HG02623 (cell line): ENCODE measurements around the gene ACTRT3.

ENCODE experiments used
- ATAC-seq: cut with Tn5 transposase; IDR thresholded peaks from one replicate; pipeline ENCODE4 v1.9.1; 2021; ENCODE audit warnings: moderate library complexity; ENCODE audit not compliant: unreplicated experiment

Gene ACTRT3

GRCh38 chr3:169769287-169770181 lies at the start of gene ACTRT3:
Gene ACTRT3 (minus strand): TSS chr3:169769561. CDS start chr3:169769520, 41 bp downstream.
- peak; percentile 21 for ATAC-seq

- ATAC-seq: no peak
Observed at GRCh38 chr3:169818316-169818715, 49.0 kb upstream of the ACTRT3 start.

GRCh38 chr3:169815590-169816150 lies 46.3 kb upstream of the ACTRT3 start:
- ATAC-seq: no peak

DNA sequence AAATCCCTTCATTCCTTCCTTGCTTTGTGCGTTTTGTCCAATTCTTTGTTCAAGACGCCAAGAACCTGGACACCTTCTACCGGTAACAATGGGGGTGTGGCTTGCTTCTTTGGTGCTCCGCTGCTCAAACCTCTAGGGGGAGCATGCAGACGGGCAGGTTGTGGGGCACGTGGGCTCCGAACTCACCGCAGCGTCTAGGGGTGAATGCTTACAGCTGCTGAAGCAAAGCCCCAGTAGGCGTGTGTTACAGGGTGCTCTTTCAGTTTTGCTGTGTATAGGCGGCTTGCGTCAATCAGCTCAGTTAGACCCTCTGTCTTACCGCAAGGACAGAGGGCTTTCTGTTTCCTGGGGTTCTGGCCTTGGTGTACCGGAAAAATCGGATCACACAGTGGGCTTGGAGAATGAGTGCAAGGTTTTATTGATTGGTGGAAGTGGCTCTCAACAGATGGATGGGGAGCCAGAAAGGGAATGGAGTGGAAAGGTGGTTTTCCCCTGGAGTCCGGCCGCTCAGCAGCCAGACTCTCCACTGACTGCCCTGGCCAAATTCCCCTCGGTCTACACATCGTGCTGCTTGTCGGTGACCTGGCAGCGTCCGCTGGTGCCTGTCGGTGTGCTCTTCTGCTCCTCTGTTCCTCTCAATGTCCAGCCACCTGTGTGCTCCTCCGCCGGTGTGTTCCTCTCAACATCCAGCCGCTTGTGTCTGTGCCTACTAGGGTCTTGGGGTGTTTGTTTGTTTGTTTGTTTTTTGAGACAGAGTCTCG lies 44.6 kb upstream of the ACTRT3 start:
- ATAC-seq: peak; percentile 85

GRCh38 chr3:169813278-169813677 lies 43.9 kb upstream of the ACTRT3 start:
- no peak for ATAC-seq

- ATAC-seq: peak; percentile 54
Observed at GRCh38 chr3:169812332-169813235, 43.2 kb upstream of the ACTRT3 start, which contains the start of the genes LRRC34 and LRRIQ4. Gene LRRC34 (minus strand): TSS chr3:169812904. CDS start chr3:169812548, 356 bp downstream. Gene LRRIQ4 (plus strand): TSS chr3:169812870. CDS start chr3:169821922, 9,052 bp downstream.

DNA sequence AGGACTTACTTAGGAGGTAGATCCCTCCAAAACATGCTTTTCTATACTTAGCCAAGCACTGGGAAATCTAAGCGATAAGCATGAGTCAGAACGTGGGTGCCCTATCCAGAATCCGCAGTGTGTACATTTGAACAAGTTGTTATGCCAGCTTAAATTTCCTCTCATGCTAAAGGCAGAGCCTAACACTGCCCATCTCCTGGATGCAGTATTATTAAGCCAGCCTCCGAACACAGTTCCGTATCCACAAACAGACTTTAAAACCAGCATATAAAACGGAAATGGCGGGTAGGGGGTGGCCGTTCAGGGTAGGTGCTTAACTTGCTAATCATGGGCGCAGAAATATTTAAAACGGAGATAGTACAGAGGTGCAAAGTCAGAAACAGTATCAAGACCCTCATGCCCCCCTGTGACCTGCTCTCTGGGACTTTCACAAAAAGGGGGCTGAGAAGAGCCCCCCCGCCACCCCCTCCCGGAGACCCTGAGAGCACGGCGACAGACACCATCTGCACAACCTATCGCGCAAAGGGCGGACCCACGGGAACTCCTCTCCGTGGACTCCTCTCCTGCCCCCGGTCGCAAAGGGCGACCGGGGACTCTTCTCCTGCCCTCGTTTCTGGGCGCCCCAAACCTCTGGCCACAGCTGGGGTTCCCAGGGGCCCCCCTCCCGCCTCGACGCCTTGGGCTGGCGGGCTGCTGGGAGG lies 42.4 kb upstream of the ACTRT3 start:
- ATAC-seq: peak; percentile 1

GRCh38 chr3:169809230-169809795 lies 40.0 kb upstream of the ACTRT3 start:
- no peak for ATAC-seq

- ATAC-seq: no peak
Observed at GRCh38 chr3:169804681-169805080, 35.3 kb upstream of the ACTRT3 start.

DNA sequence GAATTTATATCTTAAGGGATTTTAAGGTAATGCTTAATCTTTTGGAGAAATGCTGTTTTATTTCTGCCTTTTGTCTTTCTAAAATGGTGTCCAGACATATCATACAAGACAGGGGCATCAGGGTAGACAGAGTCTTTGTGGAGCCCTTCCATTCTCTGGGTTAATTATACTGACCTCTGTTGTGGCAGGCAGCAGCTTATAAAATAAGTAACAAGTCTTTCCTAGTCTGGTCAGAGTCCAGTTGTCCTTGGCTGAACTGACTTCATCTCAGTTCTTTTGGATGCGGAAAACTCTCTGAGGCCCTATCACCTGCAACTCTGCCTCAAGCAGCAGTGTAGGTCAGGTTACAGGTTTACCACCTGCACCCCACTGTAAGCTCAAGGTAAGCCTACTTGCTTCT lies 23.0 kb upstream of the ACTRT3 start:
- no peak for ATAC-seq

- ATAC-seq: no peak
Observed at GRCh38 chr3:169790687-169791429, 21.5 kb upstream of the ACTRT3 start.

- no peak for ATAC-seq
Observed at GRCh38 chr3:169790219-169790618, 20.9 kb upstream of the ACTRT3 start.

DNA sequence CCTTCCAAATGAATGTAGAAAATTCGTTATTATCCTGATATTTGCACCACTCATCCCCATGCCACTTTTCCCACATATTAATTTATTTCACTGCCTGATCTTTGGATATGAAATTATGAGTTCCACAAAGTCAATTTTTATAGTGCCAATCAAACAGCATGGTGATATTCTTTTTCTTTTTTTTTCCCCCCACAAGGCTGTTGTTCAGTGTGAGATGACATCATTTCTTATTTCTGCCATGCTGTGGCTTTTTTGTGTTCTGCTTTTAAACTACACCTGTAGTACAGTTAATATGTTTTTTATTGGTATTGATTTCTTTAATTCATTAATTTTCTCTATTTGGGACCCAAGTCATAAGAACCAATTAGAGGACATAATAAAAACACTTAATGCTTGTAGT lies 18.4 kb upstream of the ACTRT3 start:
- no peak for ATAC-seq

DNA sequence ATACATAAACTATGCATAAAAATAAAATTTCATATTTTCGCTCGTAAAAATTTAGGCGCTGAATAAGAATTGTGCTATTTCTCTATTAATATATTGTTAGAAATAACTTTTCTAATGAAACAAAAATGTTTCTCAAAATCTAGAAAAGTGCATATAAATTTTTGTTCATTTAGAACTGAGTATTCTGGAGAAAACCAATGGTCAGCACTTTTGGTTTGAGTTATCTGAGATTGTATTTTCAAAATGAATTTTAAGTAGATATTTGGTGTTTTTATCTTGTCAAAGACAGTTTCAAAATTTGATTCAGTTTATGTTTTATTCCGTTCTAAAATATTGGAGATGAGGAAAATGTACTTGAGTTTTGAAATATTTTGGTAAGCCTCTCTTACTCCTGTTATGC lies 17.8 kb upstream of the ACTRT3 start:
- no peak for ATAC-seq

GRCh38 chr3:169781209-169781855 lies 12.0 kb upstream of the ACTRT3 start:
- ATAC-seq: no peak

GRCh38 chr3:169780742-169781141 lies 11.4 kb upstream of the ACTRT3 start:
- no peak for ATAC-seq

- ATAC-seq: no peak
Observed at GRCh38 chr3:169777822-169778221, 8.5 kb upstream of the ACTRT3 start.

DNA sequence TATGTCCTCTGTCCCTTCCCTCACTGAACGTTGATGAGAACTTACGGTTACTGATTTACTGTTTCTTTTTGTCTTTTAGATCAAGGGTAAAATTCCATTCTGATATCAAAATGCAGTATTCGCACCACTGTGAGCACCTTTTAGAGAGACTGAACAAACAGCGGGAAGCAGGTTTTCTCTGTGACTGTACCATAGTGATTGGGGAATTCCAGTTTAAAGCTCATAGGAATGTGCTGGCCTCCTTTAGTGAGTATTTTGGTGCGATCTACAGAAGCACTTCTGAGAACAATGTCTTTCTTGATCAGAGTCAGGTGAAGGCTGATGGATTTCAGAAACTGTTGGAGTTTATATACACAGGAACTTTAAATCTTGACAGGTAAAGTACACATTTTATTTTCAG lies 4.8 kb upstream of the ACTRT3 start:
- no peak for ATAC-seq
